Jurkat, Clone E6-1 (cell line): ENCODE results near the gene SLC38A9. TPM values are rescaled to one million over a fixed set of nuclear protein-coding genes. Genes with fewer than 3 reads are reported as not detected.
"Not testable (repeated sequence)": the region's sequence is repeated elsewhere in the genome, so short reads cannot be mapped to it uniquely, and the experiment has no call there.

Source experiments
- DNase-seq: peaks from one replicate; pipeline ENCODE4 v3.0.0-alpha.2; 2011; ENCODE audit warnings: low read depth, low spot score
- H3K4me3 ChIP-seq: 2 replicates; pipeline ENCODE4 v1.5.1; 2011; ENCODE audit warnings: mild to moderate bottlenecking, low read length, control low read depth, moderate library complexity
- polyA plus RNA-seq: library from polyadenylated mRNA; unstranded; fragments of >200 nt; gene quantifications from one replicate; pipeline ENCODE4 v1.2.1, GENCODE V29; 2012; ENCODE audit warnings: missing spikeins; ENCODE audit not compliant: insufficient read length, insufficient read depth

SLC38A9 gene, protein sequence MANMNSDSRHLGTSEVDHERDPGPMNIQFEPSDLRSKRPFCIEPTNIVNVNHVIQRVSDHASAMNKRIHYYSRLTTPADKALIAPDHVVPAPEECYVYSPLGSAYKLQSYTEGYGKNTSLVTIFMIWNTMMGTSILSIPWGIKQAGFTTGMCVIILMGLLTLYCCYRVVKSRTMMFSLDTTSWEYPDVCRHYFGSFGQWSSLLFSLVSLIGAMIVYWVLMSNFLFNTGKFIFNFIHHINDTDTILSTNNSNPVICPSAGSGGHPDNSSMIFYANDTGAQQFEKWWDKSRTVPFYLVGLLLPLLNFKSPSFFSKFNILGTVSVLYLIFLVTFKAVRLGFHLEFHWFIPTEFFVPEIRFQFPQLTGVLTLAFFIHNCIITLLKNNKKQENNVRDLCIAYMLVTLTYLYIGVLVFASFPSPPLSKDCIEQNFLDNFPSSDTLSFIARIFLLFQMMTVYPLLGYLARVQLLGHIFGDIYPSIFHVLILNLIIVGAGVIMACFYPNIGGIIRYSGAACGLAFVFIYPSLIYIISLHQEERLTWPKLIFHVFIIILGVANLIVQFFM
- polyA plus RNA-seq: 22.8 TPM

DNA sequence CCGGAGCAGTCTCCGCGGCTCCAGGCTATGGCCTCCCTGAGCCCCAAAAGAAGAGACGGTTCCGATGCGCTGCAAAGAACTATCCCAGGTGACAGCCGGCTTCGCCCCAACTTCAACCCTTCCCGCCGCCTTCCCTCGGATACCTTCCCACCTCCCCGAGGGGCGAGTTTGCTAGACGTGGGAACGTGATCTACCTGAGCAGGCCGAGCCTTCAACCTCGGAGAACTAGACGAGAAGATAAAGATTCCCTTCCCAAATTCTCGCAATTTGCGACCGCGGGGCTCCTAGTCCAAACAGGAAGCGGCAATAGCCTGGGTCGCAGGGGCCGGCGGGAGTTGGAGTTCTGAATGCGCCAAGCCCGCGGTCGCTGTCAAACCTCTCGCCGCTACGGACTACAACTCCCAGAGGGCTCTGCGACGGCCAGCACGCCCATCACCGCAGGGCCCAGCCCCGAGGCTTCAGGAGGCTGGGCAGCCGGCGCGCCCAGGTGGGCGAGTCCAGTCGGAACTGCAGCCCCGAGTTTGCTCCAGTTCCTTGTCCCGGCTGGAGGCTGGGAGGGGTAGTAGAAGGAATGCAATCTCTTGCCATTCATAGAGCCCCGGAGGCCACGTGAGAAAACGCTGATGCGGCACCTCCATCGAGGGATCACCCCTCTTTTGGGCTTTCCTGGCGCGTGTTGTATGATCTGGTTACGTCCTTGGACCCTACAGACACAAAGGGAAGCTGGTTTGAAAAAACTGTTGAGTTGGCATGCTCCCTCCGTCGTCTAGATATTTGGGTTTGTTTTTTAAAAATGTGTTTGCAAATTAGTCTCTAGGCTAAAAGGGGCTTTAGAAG lies at the start of gene SLC38A9:
TSS of gene SLC38A9 (minus strand) at position 302 of the 837 bp plus-strand sequence. CDS start 14,366 bp downstream, outside the sequence.
- DNase-seq: peak; percentile 84
- H3K4me3 ChIP-seq: peak within 1 kb of the TSS; percentile 93

DNA sequence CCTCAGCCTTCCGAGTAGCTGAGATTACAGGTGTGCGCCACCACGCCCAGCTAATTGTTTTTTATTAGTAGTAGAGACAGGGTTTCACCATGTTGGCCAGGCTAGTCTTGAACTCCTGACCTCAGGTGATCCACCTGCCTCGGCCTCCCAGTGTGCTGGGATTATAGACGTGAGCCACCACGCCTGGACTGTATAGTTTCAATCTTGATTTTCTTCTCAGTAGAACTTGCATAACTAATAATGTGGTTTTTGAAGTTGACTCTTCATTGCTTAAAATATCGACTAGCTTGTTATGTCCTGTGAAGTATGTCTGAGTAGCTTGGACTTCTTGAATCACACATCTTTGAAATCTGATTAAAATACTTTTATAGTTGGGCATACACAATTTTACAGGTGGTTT lies 49.6 kb upstream of the SLC38A9 start:
- H3K4me3 ChIP-seq, DNase-seq: not testable (repeated sequence)

DNA sequence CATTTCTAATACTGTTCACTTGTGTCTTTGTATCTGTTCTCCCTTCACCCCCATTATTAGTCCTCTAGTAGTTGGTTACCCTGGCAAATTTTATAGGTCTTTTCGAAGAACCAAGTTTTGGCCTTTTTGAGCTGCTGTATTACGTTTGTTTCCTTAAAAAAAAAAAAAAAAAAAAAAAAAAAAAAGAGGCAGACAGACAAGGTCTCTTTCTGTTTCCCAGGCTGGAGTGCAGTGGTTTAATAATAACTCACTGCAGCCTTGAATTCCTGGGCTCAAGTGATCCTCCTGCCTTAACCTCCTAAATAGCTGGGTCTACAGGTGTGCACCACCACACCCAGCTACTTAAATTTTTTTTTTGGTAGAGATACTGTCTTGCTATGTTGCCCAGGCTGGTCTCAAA lies 46.6 kb upstream of the SLC38A9 start:
- no peak for DNase-seq
- H3K4me3 ChIP-seq: no peak overlapping the region

DNA sequence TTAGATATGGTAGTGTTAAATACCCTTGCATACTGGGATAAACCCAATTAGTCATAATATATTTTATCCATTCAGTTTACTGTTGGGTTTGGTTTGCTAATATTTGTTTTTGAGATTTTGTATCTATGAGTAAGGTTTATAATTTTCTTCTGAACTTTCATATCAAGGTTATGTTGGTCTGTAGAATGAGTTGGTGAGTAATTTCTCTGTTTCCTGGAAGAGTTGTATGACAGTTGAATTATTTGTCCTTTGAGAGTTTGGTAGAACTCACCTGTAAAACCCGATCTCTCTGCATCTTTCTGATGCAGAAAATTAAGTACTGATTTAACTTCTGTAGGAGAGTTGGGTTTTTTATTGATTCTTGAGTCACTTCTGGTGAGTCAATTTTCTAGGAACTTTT lies 46.1 kb upstream of the SLC38A9 start:
- DNase-seq: no peak

DNA sequence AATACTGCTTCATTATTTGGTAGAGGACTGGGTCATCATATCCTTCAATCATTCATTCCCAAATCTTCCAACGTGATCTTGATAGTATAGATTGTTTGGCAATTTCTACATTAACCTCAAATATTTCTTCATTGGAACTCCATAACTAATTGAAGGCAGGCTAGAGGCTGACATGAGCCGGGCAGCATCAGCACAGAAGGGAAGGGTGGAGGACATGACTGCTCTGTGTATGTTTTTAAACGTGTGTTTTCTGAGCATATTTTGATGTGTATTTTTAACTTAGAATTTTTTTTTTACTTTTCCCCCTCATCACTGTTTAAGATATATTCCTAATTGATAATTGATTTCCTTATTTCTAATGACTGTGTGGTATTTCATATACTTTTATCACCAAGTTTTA lies 38.4 kb upstream of the SLC38A9 start:
- H3K4me3 ChIP-seq: no peak overlapping the region
- DNase-seq: no peak

More for the DNA sequence above, 46.1 kb upstream of the SLC38A9 start:
- no peak overlapping the region for H3K4me3 ChIP-seq

DNA sequence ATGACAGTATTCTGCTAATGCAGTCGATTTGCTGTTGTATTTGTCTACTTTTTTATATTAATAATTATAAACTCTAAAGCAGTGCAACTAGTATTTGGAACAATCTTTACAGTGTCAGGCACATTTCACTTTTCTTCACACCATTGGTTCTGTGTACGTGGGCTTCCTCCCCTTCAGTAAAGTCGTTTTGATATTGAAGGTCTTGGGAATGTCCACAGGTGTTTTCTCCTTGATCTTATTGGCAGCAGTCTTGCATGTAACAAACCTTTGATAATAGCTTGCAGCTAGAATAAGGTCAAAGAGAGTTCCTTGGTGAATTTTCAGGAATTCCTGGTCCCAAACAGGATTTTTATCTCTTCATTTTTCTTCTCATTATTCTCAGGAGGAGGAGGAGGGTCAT lies 37.9 kb upstream of the SLC38A9 start:
- H3K4me3 ChIP-seq: no peak overlapping the region
- DNase-seq: no peak

DNA sequence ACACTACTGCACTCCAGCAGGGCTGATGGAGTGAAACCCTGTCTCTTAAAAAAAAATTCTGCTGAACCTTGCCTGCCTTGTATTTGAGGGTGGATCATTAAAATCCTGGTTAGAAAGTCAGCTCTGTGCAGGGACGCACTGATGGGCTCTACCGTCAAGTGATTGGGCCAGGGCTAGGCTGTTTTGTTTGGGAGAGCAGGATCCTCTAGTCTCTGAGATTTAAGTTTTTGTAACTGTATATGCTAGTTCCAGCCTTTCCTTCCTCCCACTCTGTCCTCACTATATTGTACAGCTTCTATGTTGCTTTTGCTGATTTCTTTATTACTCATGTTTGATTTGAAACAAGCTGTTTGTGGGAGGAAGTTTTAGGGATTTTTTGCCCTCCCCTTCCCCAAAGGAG lies 37.3 kb upstream of the SLC38A9 start:
- no peak for DNase-seq
- no peak overlapping the region for H3K4me3 ChIP-seq

DNA sequence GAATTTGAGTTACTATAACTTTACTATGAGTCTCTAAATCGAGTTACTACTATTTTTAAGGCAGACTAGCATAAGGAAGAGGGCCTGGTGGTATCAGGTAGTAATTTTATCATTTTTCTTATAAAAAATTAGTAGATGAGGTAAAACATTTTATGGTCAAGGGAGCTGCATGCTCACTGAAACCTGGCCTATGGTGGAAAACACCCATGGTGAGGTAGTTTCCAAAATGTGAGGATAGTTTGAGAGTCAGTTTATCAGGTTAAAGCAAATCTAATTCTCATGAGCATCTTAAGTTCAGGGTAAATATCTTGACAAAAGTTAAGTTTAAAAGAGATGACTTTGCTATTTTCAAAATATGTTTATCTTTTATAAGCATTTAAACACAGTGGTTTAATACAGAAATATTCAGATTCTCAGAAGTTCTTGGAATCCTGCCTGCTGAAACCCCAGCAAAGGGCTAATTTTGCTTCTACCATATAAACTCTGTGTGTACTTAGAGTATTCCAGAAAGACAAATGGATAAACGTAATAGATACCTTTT lies 35.7 kb upstream of the SLC38A9 start:
- no peak for DNase-seq
- H3K4me3 ChIP-seq: no peak overlapping the region

DNA sequence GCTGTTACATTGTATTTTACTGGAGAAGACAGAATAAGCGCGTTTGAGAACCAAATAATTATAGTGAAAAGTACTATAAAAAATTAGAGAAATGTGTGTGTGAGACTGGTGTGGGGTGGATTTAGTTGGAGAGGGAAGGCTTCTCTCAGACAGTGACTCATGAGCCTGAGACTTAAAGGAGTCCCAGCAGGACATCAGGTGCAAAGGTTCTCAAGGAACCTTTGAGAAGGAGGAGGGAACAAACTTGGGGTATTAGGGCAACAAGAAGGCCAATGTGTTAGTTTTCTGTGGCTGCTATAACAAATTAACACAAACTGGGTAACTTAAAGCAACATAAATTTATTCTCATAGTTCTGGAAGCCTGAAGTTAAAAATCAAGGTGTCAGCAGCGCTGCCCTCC lies 30.7 kb upstream of the SLC38A9 start:
- no peak overlapping the region for H3K4me3 ChIP-seq
- no peak for DNase-seq

DNA sequence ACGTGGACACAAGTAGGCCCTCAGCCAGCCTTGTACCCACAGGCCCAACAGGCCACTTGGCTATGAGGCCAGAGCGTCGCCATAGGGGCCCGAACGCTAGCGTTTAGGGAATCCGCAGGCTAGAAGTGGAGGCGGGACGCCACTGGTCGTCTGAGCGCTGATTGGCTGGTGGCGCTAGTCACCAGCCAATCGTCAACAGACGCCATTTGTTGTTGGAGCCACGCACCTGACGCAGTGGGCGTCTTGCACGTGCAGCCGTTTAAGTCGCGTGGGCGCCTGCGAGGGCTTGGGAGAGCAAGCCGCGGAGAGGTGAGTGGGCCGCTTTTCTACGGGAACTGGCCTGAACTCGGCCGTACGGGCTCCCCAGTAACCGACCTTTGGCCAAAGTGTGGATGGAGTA lies 25.7 kb upstream of the SLC38A9 start, which contains the start of gene DDX4:
TSS of gene DDX4 (plus strand) at position 269 of the 400 bp plus-strand sequence. CDS start 903 bp downstream, outside the sequence.
- H3K4me3 ChIP-seq: no peak within 1 kb of the TSS
- no peak for DNase-seq

DNA sequence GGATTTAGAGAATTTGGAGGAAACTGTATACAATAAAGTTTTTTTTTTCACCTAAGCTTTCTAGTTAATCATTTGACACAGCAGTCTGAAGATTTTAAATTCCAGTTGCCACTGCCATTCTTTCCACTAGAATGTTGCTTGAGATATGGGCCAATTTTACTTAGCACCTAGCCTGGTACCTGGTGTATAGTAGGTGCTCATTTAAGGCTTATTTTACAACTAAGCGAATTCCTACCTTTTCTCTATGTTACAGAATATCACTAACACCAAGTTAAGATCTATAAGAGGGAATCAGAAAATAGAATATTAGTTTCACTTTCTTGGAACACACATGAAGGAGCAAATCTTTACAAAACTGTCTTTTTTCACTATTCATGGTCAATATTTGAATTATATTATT lies 22.5 kb upstream of the SLC38A9 start:
- no peak for DNase-seq
- no peak overlapping the region for H3K4me3 ChIP-seq

DNA sequence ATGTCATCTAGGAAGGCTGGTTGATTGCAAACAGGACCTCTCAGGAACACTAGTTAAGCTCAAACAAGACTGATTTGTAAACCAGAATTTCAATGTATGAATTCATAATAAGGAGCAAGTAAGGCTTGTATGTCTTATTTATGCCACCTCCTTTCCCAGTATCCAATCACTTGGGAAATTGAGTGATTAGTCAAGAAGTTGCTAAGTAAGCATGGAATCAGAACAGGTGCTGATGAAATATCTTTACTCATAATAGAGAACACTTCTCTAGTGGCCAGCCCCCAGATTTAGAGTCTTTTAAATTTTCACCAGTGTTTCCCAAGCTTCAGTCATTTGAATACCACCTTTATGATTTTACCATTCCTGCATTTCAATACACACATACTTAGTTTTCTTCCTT lies 20.5 kb upstream of the SLC38A9 start:
- H3K4me3 ChIP-seq: no peak overlapping the region
- no peak for DNase-seq

DNA sequence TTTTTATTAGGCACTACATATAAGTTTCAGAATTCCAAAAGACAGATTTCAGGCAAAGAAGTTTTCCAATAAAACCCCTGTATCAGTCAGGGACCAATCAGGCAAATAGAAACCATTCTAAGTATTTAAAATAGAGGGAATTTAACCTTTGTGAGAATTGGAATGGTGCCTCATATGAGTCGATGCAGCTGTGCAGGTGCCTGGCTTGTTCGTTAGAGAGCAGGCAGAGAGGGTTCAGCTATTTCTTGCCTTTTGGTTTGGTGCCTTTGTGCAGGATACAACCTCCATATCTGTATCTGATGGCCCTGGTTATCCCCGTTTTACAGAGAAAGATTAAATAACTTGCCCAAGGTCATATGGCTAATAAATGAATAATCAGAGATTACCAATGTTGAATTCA lies 19.7 kb upstream of the SLC38A9 start:
- no peak for DNase-seq
- no peak overlapping the region for H3K4me3 ChIP-seq

DNA sequence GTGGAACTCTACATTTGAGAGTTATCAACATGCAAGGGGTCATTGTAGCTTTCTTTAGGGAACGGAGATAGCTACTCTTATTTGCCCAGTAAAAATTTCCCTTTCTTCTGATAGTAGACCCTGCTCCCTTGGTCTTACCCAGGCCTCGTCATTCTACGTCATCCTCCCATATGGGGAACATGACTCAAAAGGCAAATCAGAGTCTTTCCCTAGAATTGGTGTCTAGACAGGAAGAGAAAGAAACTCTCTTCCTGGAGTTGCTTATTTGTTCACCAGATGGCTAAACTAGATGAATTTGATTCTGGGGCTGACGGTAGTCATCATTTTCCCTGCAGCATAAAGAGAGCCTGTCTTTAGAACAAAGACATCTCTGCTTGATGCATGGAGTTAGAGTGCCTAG lies 12.2 kb upstream of the SLC38A9 start:
- no peak for DNase-seq
- H3K4me3 ChIP-seq: no peak overlapping the region

DNA sequence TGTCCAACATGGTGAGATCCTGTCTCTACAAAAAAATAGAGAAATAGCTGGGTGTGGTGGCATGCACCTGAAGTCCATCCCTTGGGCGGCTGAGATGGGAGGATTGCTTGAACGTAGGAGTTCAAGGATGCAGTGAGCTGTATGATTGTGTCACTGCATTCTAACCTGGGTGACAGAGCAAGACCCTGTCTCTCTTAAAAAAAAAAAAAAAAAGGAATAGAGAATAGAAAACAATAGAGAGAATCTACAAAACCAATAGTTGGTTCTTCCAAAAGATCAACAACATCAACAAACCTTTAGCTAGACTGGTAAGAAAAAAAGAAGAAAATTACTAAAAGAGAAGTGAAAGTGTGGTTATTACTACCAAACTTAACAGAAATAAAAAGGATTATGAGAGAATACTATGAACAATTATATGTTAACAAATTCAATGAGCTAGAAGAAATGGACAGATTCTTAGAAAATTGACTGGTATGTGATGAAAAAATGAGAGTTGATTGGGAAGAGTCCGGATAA lies 8.1 kb upstream of the SLC38A9 start:
- DNase-seq: no peak
- no peak overlapping the region for H3K4me3 ChIP-seq

DNA sequence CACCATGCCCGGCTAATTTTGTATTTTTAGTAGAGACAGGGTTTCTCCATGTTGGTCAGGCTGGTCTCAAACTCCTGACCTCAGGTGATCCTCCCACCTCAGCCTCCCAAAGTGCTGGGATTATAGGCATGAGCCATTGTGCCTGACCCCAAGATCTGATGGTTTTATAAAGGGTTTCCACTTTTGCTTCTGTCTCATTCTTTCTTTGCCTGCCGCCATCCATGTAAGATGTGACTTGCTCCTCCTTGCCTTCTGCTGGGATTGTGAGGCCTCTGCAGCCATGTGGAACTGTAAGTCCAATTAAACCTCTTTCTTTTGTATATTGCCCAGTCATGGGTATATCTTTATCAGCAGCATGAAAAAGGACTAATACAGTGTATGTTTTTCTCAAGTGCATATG lies 6.9 kb upstream of the SLC38A9 start:
- H3K4me3 ChIP-seq, DNase-seq: not testable (repeated sequence)

DNA sequence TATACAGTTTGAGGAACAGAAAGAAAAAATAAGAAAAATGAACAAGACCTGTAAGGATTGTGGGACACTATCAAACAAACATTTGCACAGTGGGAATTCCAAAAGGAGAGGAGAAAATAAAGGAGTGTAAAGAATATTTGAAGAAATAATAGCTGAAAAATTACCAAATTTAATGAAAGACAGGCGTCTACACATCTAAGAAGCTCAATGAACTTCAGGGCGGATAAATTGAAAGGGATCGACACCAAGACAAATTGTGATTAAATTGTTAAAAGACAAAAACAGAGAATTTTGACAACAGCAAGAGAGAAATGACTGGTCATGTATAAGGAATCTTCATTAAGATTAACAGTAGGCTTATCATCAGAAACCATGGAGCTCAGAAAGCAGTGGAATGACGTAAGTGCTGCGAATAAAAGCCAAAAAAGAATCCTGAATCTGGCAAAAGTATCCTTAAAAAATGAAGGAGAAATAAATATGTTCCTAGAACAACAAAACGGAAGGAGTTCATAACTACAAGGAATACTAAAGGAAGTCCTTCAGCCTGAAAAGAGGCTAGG lies 3.5 kb upstream of the SLC38A9 start:
- H3K4me3 ChIP-seq: no peak overlapping the region
- no peak for DNase-seq

DNA sequence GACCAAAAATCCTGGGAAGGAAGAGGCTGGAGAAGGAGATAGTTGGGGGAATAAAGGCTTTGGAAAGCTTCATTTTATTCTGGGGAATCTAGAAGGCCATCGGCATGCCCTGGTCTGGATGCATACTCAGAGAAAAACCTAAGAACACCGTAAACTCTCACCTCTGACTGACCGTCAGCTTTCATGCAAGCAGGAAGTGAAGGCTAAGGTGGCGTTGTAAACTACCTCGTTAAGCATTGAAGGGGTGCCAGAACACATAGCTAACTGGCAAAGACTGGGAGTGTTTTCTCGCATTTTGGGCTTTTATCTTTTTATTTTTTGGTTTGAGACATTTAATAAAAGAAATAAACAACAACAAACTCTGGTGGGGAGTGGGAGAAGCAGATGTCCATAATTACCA lies 2.6 kb upstream of the SLC38A9 start:
- H3K4me3 ChIP-seq: no peak overlapping the region
- no peak for DNase-seq

DNA sequence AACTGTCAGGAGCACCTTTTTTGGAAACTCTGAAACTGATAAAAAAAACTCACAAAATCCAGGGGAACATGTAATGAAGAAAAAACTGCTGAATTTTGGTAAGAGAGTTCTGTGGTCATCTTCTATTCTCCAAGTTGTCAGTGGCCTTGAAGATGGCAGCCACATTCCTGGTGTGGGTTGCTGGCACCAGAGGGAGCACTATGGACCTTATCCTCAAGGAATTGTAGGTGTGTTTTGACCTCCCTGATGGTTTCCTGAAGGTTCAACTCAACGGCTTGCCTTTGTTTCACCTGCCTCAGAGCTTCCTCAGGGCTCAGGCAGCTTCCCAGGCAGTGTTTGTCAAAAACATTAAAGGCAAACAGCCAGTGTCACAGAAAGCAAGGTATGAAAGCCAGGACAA lies 2.2 kb upstream of the SLC38A9 start:
- no peak for DNase-seq
- no peak overlapping the region for H3K4me3 ChIP-seq
